GM12878 (cell line): ENCODE data around the gene OR6C65.

Source experiments
- MYC ChIP-seq: IDR thresholded peaks from 2 replicates; pipeline ENCODE4 v1.6.1; 2011; ENCODE audit warnings: mild to moderate bottlenecking, low read length, moderate library complexity, inconsistent platforms; ENCODE audit not compliant: insufficient read depth, insufficient replicate concordance, insufficient read length, severe bottlenecking
- POLR2AphosphoS5 ChIP-seq: IDR thresholded peaks from 2 replicates; pipeline ENCODE4 v1.6.1; 2011; ENCODE audit warnings: mild to moderate bottlenecking, low read length, inconsistent platforms
- TF ChIP-seq, protein P1 (sequence below), 3 experiments: IDR thresholded peaks in 2 of 3; conservative IDR thresholded peaks in 1 of 3; 2 replicates each; pipeline ENCODE4 v1.5.1; 2011; ENCODE audit warnings: low read depth in 3 of 3, low read length in 3 of 3, mild to moderate bottlenecking in 3 of 3, control low read depth in 2 of 3, moderate library complexity in 2 of 3, inconsistent platforms in 1 of 3, mixed read lengths in 1 of 3; ENCODE audit not compliant: control insufficient read depth in 2 of 3, insufficient read depth in 1 of 3; ENCODE audit errors: extremely low read depth in 1 of 3

GRCh38 chr12:55407866-55408265, 7.5 kb downstream of the OR6C65 start:
- TF ChIP-seq, protein P1, sequence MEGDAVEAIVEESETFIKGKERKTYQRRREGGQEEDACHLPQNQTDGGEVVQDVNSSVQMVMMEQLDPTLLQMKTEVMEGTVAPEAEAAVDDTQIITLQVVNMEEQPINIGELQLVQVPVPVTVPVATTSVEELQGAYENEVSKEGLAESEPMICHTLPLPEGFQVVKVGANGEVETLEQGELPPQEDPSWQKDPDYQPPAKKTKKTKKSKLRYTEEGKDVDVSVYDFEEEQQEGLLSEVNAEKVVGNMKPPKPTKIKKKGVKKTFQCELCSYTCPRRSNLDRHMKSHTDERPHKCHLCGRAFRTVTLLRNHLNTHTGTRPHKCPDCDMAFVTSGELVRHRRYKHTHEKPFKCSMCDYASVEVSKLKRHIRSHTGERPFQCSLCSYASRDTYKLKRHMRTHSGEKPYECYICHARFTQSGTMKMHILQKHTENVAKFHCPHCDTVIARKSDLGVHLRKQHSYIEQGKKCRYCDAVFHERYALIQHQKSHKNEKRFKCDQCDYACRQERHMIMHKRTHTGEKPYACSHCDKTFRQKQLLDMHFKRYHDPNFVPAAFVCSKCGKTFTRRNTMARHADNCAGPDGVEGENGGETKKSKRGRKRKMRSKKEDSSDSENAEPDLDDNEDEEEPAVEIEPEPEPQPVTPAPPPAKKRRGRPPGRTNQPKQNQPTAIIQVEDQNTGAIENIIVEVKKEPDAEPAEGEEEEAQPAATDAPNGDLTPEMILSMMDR (IDR thresholded peaks at IDR 0.05 in 2 of 3, conservative IDR thresholded peaks at IDR 0.05 in 1 of 3; ENCODE audit: control insufficient read depth in 2 of 3, extremely low read depth in 1 of 3, insufficient read depth in 1 of 3, low read depth in 3 of 3, low read length in 3 of 3) = no peak
- TF ChIP-seq POLR2AphosphoS5 (no peak), MYC (no peak)
